C4-2B (cell line): Measurements from ENCODE around the gene MAP3K12.

Experiments
- CTCF ChIP-seq: fragments of 450-650 bp; conservative IDR thresholded peaks from 2 replicates; pipeline ENCODE4 v1.5.1; 2017; ENCODE audit warnings: mild to moderate bottlenecking
- ZFX ChIP-seq: fragments of 450-650 bp; IDR thresholded peaks from 2 replicates; pipeline ENCODE4 v1.6.1; 2017

DNA sequence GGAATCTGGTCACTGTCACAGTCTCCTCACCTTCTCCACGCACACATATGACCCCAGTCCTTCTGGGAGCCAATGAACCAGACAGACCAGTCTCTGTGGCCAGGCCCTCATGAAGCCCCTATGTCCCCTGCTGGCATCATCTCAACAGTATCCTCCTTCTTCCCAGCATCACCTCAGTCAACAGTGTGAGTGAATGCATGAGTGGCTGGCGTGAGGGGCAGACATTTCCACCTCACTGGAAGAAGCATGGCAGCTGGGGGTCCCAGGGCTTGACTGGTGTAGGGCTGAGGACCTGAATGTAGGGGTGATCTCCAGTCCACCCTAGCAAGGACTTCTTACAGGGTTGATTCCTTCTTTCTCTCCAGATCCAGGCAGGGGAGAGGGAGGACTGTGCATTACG lies 1.8 kb downstream of the MAP3K12 start:
- TF ChIP-seq CTCF, result no peak
- no peak for TF ChIP-seq ZFX
